Neural progenitor cell (in vitro differentiated cells): ENCODE data around the gene MAGI1. TPM values are rescaled to one million over a fixed set of nuclear protein-coding genes. Genes with fewer than 3 reads are reported as not detected.
"Not testable (repeated sequence)": the region's sequence is repeated elsewhere in the genome, so short reads cannot be mapped to it uniquely, and the experiment has no call there.

ENCODE experiments used
- DNase-seq: peaks from one replicate; pipeline ENCODE4 v3.0.0-alpha.2; 2016; ENCODE audit warnings: low spot score
- H2AFZ ChIP-seq: fragments of 200-600 bp; sonication (generic); replicated peaks from 2 replicates; pipeline ENCODE4 v1.6.1; 2016; ENCODE audit warnings: antibody characterized with exemption
- H3F3A ChIP-seq: fragments of 200-600 bp; sonication (generic); 2 replicates; pipeline ENCODE4 v1.6.1; 2016; ENCODE audit warnings: antibody characterized with exemption, low read depth
- H3K27ac ChIP-seq: fragments of 200-600 bp; sonication (generic); 2 replicates; pipeline ENCODE4 v1.5.1; 2016; ENCODE audit warnings: mild to moderate bottlenecking
- H3K27me3 ChIP-seq: fragments of 200-600 bp; sonication (generic); 2 replicates; pipeline ENCODE4 v1.6.1; 2016; ENCODE audit warnings: mild to moderate bottlenecking, moderate library complexity
- H3K36me3 ChIP-seq: fragments of 200-600 bp; sonication (generic); 2 replicates; pipeline ENCODE4 v1.5.1; 2016
- H3K4me1 ChIP-seq: fragments of 200-600 bp; sonication (generic); 2 replicates; pipeline ENCODE4 v1.6.1; 2016; ENCODE audit warnings: mixed run types
- H3K4me2 ChIP-seq: fragments of 200-600 bp; sonication (generic); 2 replicates; pipeline ENCODE4 v1.6.1; 2016
- H3K4me3 ChIP-seq: fragments of 200-600 bp; sonication (generic); 2 replicates; pipeline ENCODE4 v1.5.1; 2016
- H3K79me2 ChIP-seq: fragments of 200-600 bp; sonication (generic); 2 replicates; pipeline ENCODE4 v1.6.1; 2016; ENCODE audit warnings: low read depth
- H3K9ac ChIP-seq: fragments of 200-600 bp; sonication (generic); 2 replicates; pipeline ENCODE4 v1.6.1; 2016
- H3K9me3 ChIP-seq: fragments of 200-600 bp; sonication (generic); 2 replicates; pipeline ENCODE4 v1.5.1; 2016; ENCODE audit warnings: low read depth
- H4K20me1 ChIP-seq: fragments of 200-600 bp; sonication (generic); 2 replicates; pipeline ENCODE4 v1.6.1; 2016; ENCODE audit warnings: low read depth
- H3K27ac Mint-ChIP-seq: 3 replicates; pipeline ENCODE4 v1.8.0; 2021; ENCODE audit warnings: mixed read lengths
- H3K27me3 Mint-ChIP-seq: 2 replicates; pipeline ENCODE4 v1.8.0; 2022; ENCODE audit warnings: low read depth, mild to moderate bottlenecking, inconsistent platforms, moderate library complexity, mixed read lengths; ENCODE audit not compliant: insufficient read depth
- H3K36me3 Mint-ChIP-seq: 3 replicates; pipeline ENCODE4 v1.8.0; 2021; ENCODE audit warnings: mixed read lengths
- H3K4me1 Mint-ChIP-seq: 3 replicates; pipeline ENCODE4 v1.8.0; 2021; ENCODE audit warnings: mixed read lengths
- H3K4me3 Mint-ChIP-seq: 3 replicates; pipeline ENCODE4 v1.8.0; 2021; ENCODE audit warnings: mild to moderate bottlenecking, moderate library complexity, mixed read lengths
- H3K9me3 Mint-ChIP-seq: 3 replicates; pipeline ENCODE4 v1.8.0; 2020; ENCODE audit warnings: mixed read lengths
- CTCF ChIP-seq: fragments of 200-600 bp; sonication (generic); IDR thresholded peaks from 2 replicates; pipeline ENCODE4 v1.5.1; 2017; ENCODE audit warnings: antibody characterized with exemption, mild to moderate bottlenecking
- EZH2 ChIP-seq: fragments of 200-600 bp; sonication (generic); IDR thresholded peaks from 2 replicates; pipeline ENCODE4 v1.6.1; 2017; ENCODE audit warnings: antibody characterized with exemption, mild to moderate bottlenecking, moderate library complexity
- EZH2phosphoT487 ChIP-seq: fragments of 200-600 bp; sonication (generic); IDR thresholded peaks from 2 replicates; pipeline ENCODE4 v1.6.1; 2017; ENCODE audit warnings: antibody characterized with exemption
- total RNA-seq: library from RNA; depleted of rRNA; stranded (reverse); fragments of >200 nt; gene quantifications from 2 replicates; pipeline ENCODE4 v1.2.3, GENCODE V29; 2015; ENCODE audit warnings: low replicate concordance

Gene MAGI1
- total RNA-seq, 1 donor from 2014 or later: 40.6 TPM

- peaks cover 6% of the 10 kb centered on the region for H3K4me1 Mint-ChIP-seq
- Histone ChIP-seq H3K4me2 (no peak overlapping the region), H4K20me1 (no peaks in the 10 kb centered on the region), H3K4me1 (no peaks in the 10 kb centered on the region), H3K36me3 (no peaks in the 10 kb centered on the region), H3K79me2 (peaks cover 93% of the 10 kb centered on the region), H3K9me3 (no peaks in the 10 kb centered on the region), H3K27ac (no peak overlapping the region), H3F3A (no peaks in the 10 kb centered on the region), H3K9ac (no peak overlapping the region), H3K4me3 (no peak overlapping the region), H2AFZ (no peak overlapping the region), H3K27me3 (no peaks in the 10 kb centered on the region)
- H3K27me3 Mint-ChIP-seq: no peaks in the 10 kb centered on the region
- H3K9me3 Mint-ChIP-seq: no peaks in the 10 kb centered on the region
- no peak for DNase-seq
- no peak overlapping the region for H3K4me3 Mint-ChIP-seq
- H3K36me3 Mint-ChIP-seq: no peaks in the 10 kb centered on the region
- H3K27ac Mint-ChIP-seq: no peak overlapping the region
- TF ChIP-seq EZH2phosphoT487 (no peak), CTCF (no peak), EZH2 (no peak)
Measured at GRCh38 chr3:66029014-66029413, 9.7 kb downstream of the MAGI1 start.

- Histone ChIP-seq H2AFZ (no peak overlapping the region), H3K4me2 (no peak overlapping the region), H3K9ac (no peak overlapping the region), H3K9me3 (no peaks in the 10 kb centered on the region), H3K4me1 (no peaks in the 10 kb centered on the region), H3K27ac (no peak overlapping the region), H3K36me3 (no peaks in the 10 kb centered on the region), H3K79me2 (peaks cover 93% of the 10 kb centered on the region), H4K20me1 (no peaks in the 10 kb centered on the region), H3K27me3 (no peaks in the 10 kb centered on the region), H3K4me3 (no peak overlapping the region), H3F3A (no peaks in the 10 kb centered on the region)
- DNase-seq: no peak
- H3K27ac Mint-ChIP-seq: no peak overlapping the region
- no peaks in the 10 kb centered on the region for H3K27me3 Mint-ChIP-seq
- peaks cover 6% of the 10 kb centered on the region for H3K4me1 Mint-ChIP-seq
- no peaks in the 10 kb centered on the region for H3K9me3 Mint-ChIP-seq
- TF ChIP-seq EZH2phosphoT487 (no peak), EZH2 (no peak), CTCF (no peak)
- no peaks in the 10 kb centered on the region for H3K36me3 Mint-ChIP-seq
- no peak overlapping the region for H3K4me3 Mint-ChIP-seq
Measured at GRCh38 chr3:66028457-66028856, 10.3 kb downstream of the MAGI1 start.

- H3K27ac ChIP-seq, H2AFZ ChIP-seq, H3K27me3 Mint-ChIP-seq, H3K4me3 ChIP-seq, H3K4me3 Mint-ChIP-seq, H3K9me3 Mint-ChIP-seq, DNase-seq, H3K4me1 ChIP-seq, H3K4me1 Mint-ChIP-seq, H3K36me3 Mint-ChIP-seq, H3K9me3 ChIP-seq, H3K36me3 ChIP-seq, H4K20me1 ChIP-seq, H3K4me2 ChIP-seq, H3K9ac ChIP-seq, H3F3A ChIP-seq, H3K27me3 ChIP-seq, H3K27ac Mint-ChIP-seq: not testable (repeated sequence)
- H3K79me2 ChIP-seq: peaks cover 93% of the 10 kb centered on the region
Measured at GRCh38 chr3:66027099-66027498, 11.6 kb downstream of the MAGI1 start.

GRCh38 chr3:66023738-66024385 lies 14.9 kb downstream of the MAGI1 start:
- no peak overlapping the region for H3K4me2 ChIP-seq

More at GRCh38 chr3:66023738-66024385, 14.9 kb downstream of the MAGI1 start:
- Histone ChIP-seq H3K9ac (no peak overlapping the region), H3K79me2 (peaks cover 94% of the 10 kb centered on the region), H3K36me3 (no peaks in the 10 kb centered on the region), H2AFZ (no peak overlapping the region), H3K27me3 (no peaks in the 10 kb centered on the region), H3K27ac (no peak overlapping the region), H3K9me3 (no peaks in the 10 kb centered on the region), H3F3A (no peaks in the 10 kb centered on the region), H3K4me1 (peaks cover 12% of the 10 kb centered on the region), H4K20me1 (peaks cover 15% of the 10 kb centered on the region), H3K4me3 (no peak overlapping the region)
- no peaks in the 10 kb centered on the region for H3K27me3 Mint-ChIP-seq
- no peak for TF ChIP-seq EZH2
- no peak for TF ChIP-seq EZH2phosphoT487
- no peak for TF ChIP-seq CTCF
- no peaks in the 10 kb centered on the region for H3K36me3 Mint-ChIP-seq
- no peak overlapping the region for H3K27ac Mint-ChIP-seq
- no peak for DNase-seq
- H3K4me3 Mint-ChIP-seq: no peak overlapping the region
- no peaks in the 10 kb centered on the region for H3K9me3 Mint-ChIP-seq
- H3K4me1 Mint-ChIP-seq: peaks cover 8% of the 10 kb centered on the region
